WTC11 (cell line): ENCODE results near the gene C1QTNF12.

Experiments used
- ESRRA ChIP-seq: sonication (generic); formaldehyde crosslinking; IDR thresholded peaks from 2 replicates; pipeline ENCODE4 v1.8.1; 2022; ENCODE audit warnings: mild to moderate bottlenecking, missing genetic modification reagents, borderline replicate concordance
- MYBL2 ChIP-seq: sonication (generic); formaldehyde crosslinking; IDR thresholded peaks from 2 replicates; pipeline ENCODE4 v1.8.1; 2023; ENCODE audit warnings: mild to moderate bottlenecking, moderate library complexity, missing genetic modification reagents
- NR1H2 ChIP-seq: sonication (generic); formaldehyde crosslinking; IDR thresholded peaks from 2 replicates; pipeline ENCODE4 v1.9.0; 2021; ENCODE audit warnings: mild to moderate bottlenecking, moderate library complexity, missing genetic modification reagents
- ZNF263 ChIP-seq: sonication (generic); formaldehyde crosslinking; IDR thresholded peaks from 2 replicates; pipeline ENCODE4 v1.8.1; 2022; ENCODE audit warnings: low read depth, mild to moderate bottlenecking, moderate library complexity, missing genetic modification reagents
- TF ChIP-seq, protein P1 (sequence below): sonication (generic); formaldehyde crosslinking; IDR thresholded peaks from 2 replicates; pipeline ENCODE4 v1.8.1; 2023; ENCODE audit warnings: mild to moderate bottlenecking, missing genetic modification reagents, moderate library complexity
- TF ChIP-seq, protein P2 (sequence below): fragments of 250-450 bp; sonication (Bioruptor Pico); conservative IDR thresholded peaks from 2 replicates; pipeline ENCODE4 v1.9.0; 2021; ENCODE audit warnings: mild to moderate bottlenecking
- TF ChIP-seq, protein P3 (sequence below): fragments of 200-600 bp; IDR thresholded peaks from 2 replicates; pipeline ENCODE4 v1.8.0; 2022; ENCODE audit warnings: antibody characterized with exemption
- TF ChIP-seq, protein P4 (sequence below): sonication (generic); formaldehyde crosslinking; IDR thresholded peaks from 2 replicates; pipeline ENCODE4 v1.8.1; 2022; ENCODE audit warnings: mild to moderate bottlenecking, moderate library complexity, missing genetic modification reagents

GRCh38 chr1:1236176-1236763 lies 10.3 kb downstream of the C1QTNF12 start:
- TF ChIP-seq, protein P1, sequence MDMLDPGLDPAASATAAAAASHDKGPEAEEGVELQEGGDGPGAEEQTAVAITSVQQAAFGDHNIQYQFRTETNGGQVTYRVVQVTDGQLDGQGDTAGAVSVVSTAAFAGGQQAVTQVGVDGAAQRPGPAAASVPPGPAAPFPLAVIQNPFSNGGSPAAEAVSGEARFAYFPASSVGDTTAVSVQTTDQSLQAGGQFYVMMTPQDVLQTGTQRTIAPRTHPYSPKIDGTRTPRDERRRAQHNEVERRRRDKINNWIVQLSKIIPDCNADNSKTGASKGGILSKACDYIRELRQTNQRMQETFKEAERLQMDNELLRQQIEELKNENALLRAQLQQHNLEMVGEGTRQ, result no peak
- TF ChIP-seq, protein P2, sequence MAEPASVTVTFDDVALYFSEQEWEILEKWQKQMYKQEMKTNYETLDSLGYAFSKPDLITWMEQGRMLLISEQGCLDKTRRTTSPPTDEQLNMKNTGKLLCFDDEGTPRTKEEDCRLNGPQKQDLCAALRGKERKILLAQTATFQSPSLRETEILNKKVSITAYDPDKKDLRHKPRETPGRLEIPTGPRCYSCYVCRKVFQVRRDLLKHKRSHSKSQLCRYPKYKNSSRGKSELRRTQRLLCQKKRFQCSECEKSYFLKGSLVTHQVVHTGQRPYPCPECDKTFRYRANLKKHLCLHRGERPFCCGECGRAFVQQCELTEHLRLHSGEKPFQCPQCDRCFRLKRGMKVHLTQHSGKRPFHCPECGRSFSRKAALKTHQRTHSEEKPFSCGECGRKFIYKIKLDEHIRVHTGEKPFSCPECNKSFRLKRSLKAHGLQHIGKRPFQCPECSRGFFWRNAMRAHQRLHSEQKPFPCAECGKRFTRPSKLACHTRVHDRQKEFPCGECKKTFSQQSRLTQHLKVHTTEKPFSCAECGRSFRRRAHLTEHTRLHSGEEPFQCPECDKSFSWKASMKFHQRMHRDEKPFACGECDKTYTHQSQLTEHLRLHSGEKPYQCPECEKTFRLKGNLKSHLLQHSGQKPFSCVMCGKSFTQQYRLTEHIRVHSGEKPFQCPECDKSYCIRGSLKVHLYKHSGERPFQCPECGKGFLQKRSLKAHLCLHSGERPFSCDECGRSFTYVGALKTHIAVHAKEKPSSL (CRISPR knock-in tag), result no peak
- TF ChIP-seq, protein P3, sequence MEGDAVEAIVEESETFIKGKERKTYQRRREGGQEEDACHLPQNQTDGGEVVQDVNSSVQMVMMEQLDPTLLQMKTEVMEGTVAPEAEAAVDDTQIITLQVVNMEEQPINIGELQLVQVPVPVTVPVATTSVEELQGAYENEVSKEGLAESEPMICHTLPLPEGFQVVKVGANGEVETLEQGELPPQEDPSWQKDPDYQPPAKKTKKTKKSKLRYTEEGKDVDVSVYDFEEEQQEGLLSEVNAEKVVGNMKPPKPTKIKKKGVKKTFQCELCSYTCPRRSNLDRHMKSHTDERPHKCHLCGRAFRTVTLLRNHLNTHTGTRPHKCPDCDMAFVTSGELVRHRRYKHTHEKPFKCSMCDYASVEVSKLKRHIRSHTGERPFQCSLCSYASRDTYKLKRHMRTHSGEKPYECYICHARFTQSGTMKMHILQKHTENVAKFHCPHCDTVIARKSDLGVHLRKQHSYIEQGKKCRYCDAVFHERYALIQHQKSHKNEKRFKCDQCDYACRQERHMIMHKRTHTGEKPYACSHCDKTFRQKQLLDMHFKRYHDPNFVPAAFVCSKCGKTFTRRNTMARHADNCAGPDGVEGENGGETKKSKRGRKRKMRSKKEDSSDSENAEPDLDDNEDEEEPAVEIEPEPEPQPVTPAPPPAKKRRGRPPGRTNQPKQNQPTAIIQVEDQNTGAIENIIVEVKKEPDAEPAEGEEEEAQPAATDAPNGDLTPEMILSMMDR, result no peak
- TF ChIP-seq ZNF263, result no peak
- TF ChIP-seq ESRRA, result 0 out of 2 replicates have a peak, but pooled peaks have one; percentile 10
- no peak for TF ChIP-seq MYBL2
- TF ChIP-seq NR1H2 (CRISPR knock-in tag), result no peak
- TF ChIP-seq, protein P4, sequence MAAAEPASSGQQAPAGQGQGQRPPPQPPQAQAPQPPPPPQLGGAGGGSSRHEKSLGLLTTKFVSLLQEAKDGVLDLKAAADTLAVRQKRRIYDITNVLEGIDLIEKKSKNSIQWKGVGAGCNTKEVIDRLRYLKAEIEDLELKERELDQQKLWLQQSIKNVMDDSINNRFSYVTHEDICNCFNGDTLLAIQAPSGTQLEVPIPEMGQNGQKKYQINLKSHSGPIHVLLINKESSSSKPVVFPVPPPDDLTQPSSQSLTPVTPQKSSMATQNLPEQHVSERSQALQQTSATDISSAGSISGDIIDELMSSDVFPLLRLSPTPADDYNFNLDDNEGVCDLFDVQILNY, result no peak
